Measurements from ENCODE around the gene PTPRK.
"Not testable (repeated sequence)": the region's sequence is repeated elsewhere in the genome, so short reads cannot be mapped to it uniquely, and the experiment has no call there.

Gene PTPRK

GRCh38 chr6:128491100-128491581 is 29.3 kb downstream of the PTPRK start:
- no peak for DNase-seq (ENCODE audit: low read depth in 2 of 2)

- no peak for DNase-seq (ENCODE audit: low read depth in 2 of 2)
Measured at GRCh38 chr6:128487746-128488145, 32.7 kb downstream of the PTPRK start.

GRCh38 chr6:128487055-128487454 is 33.3 kb downstream of the PTPRK start:
- DNase-seq (ENCODE audit: low read depth in 2 of 2): no peak

- DNase-seq (ENCODE audit: low read depth in 2 of 2): not testable (repeated sequence)
Measured at GRCh38 chr6:128486580-128486979, 33.8 kb downstream of the PTPRK start.

- DNase-seq (ENCODE audit: low read depth in 2 of 2): no peak
Measured at GRCh38 chr6:128483472-128484135, 36.8 kb downstream of the PTPRK start.

GRCh38 chr6:128482642-128483041 is 37.8 kb downstream of the PTPRK start:
- no peak for DNase-seq (ENCODE audit: low read depth in 2 of 2)

- no peak for DNase-seq (ENCODE audit: low read depth in 2 of 2)
Measured at GRCh38 chr6:128479991-128480390, 40.4 kb downstream of the PTPRK start.

- DNase-seq (ENCODE audit: low read depth in 2 of 2): no peak
Measured at GRCh38 chr6:128479048-128479666, 41.2 kb downstream of the PTPRK start.

- no peak for DNase-seq (ENCODE audit: low read depth in 2 of 2)
Measured at GRCh38 chr6:128478230-128479047, 42.0 kb downstream of the PTPRK start.

- DNase-seq (ENCODE audit: low read depth in 2 of 2): no peak
Measured at GRCh38 chr6:128474933-128475332, 45.5 kb downstream of the PTPRK start.

GRCh38 chr6:128474481-128474880 is 45.9 kb downstream of the PTPRK start:
- DNase-seq (ENCODE audit: low read depth in 2 of 2): no peak

GRCh38 chr6:128471907-128472306 is 48.5 kb downstream of the PTPRK start:
- DNase-seq (ENCODE audit: low read depth in 2 of 2): no peak

GRCh38 chr6:128465368-128466343 is 54.7 kb downstream of the PTPRK start:
- no peak for DNase-seq (ENCODE audit: low read depth in 2 of 2)

GRCh38 chr6:128464790-128465189 is 55.6 kb downstream of the PTPRK start:
- DNase-seq (ENCODE audit: low read depth in 2 of 2): no peak

GRCh38 chr6:128463942-128464341 is 56.5 kb downstream of the PTPRK start:
- DNase-seq (ENCODE audit: low read depth in 2 of 2): no peak

- DNase-seq (ENCODE audit: low read depth in 2 of 2): no peak
Measured at GRCh38 chr6:128461501-128461900, 58.9 kb downstream of the PTPRK start.

- no peak for DNase-seq (ENCODE audit: low read depth in 2 of 2)
Measured at GRCh38 chr6:128456510-128457230, 63.7 kb downstream of the PTPRK start.

- no peak for DNase-seq (ENCODE audit: low read depth in 2 of 2)
Measured at GRCh38 chr6:128455959-128456358, 64.4 kb downstream of the PTPRK start.

GRCh38 chr6:128452713-128453112 is 67.7 kb downstream of the PTPRK start:
- DNase-seq (ENCODE audit: low read depth in 2 of 2): no peak

- DNase-seq (ENCODE audit: low read depth in 2 of 2): no peak
Measured at GRCh38 chr6:128446497-128446896, 73.9 kb downstream of the PTPRK start.

- no peak for DNase-seq (ENCODE audit: low read depth in 2 of 2)
Measured at GRCh38 chr6:128443553-128443952, 76.8 kb downstream of the PTPRK start.

Data from stimulated activated CD8-positive, alpha-beta memory T cell treated with anti-CD3 and anti-CD28 coated beads, Interleukin-7, amount 100 ng/mL, for 1 hour (primary cell).